Spleen (tissue), 11 donors: Measurements from ENCODE around the gene CEP128. TPM values are rescaled to one million over a fixed set of nuclear protein-coding genes. Genes with fewer than 3 reads are reported as not detected.

Experiments
- DNase-seq: peaks from one replicate; pipeline ENCODE4 v3.0.0-alpha.2; 2020
- H3K27ac ChIP-seq, 8 donors: fragments of 200-600 bp; sonication (generic) in 7 of 8; 1 replicate in 4 of 8; 2 replicates in 4 of 8; pipeline versions ENCODE4 v1.5.0 to v1.8.0; 2016 to 2021; ENCODE audit warnings: inconsistent platforms in 4 of 8, mild to moderate bottlenecking in 4 of 8, moderate library complexity in 1 of 8
- H3K27me3 ChIP-seq, 7 donors: fragments of 200-600 bp; sonication (generic) in 6 of 7; replicated peaks in 1 of 7; 1 replicate in 4 of 7; 2 replicates in 3 of 7; pipeline versions ENCODE4 v1.5.0 to v1.8.0; 2016 to 2021; ENCODE audit warnings: inconsistent platforms in 3 of 7, mild to moderate bottlenecking in 1 of 7
- H3K36me3 ChIP-seq, 6 donors: fragments of 200-600 bp; sonication (generic) in 5 of 6; 1 replicate in 4 of 6; 2 replicates in 2 of 6; pipeline versions ENCODE4 v1.5.0 to v1.8.0; 2016 to 2021; ENCODE audit warnings: inconsistent platforms in 2 of 6
- H3K4me1 ChIP-seq, 6 donors: fragments of 200-600 bp; sonication (generic) in 5 of 6; 1 replicate in 3 of 6; 2 replicates in 3 of 6; pipeline versions ENCODE4 v1.5.0 to v1.8.0; 2016 to 2021; ENCODE audit warnings: inconsistent platforms in 3 of 6
- H3K4me3 ChIP-seq, 8 donors: fragments of 200-600 bp; sonication (generic) in 7 of 8; 1 replicate in 4 of 8; 2 replicates in 4 of 8; pipeline versions ENCODE4 v1.5.0 to v1.8.0; 2016 to 2021; ENCODE audit warnings: inconsistent platforms in 4 of 8, mild to moderate bottlenecking in 4 of 8, moderate library complexity in 2 of 8
- H3K9me3 ChIP-seq, 8 donors: fragments of 200-600 bp; sonication (generic) in 7 of 8; 1 replicate in 4 of 8; 2 replicates in 4 of 8; pipeline versions ENCODE4 v1.5.0 to v1.8.0; 2016 to 2021; ENCODE audit warnings: inconsistent platforms in 4 of 8
- POLR2A ChIP-seq, 3 donors: fragments of 450-650 bp; IDR thresholded peaks; one replicate each; pipeline ENCODE4 v1.5.1; 2017; ENCODE audit warnings: antibody characterized with exemption in 3 of 3, mild to moderate bottlenecking in 1 of 3
- POLR2AphosphoS5 ChIP-seq, 3 donors: sonication (generic); formaldehyde crosslinking; IDR thresholded peaks; one replicate each; pipeline ENCODE4 v1.5.1; 2017; ENCODE audit warnings: antibody characterized with exemption in 3 of 3
- WGBS, 5 donors: extraction: QIAGEN DNeasy Blood & Tissue Kit in 3 of 5; methylation state at CpG; one replicate each; pipeline versions ENCODE4 v1.1.5 to v1.1.7; 2013 to 2018; 5-methylcytosine and 5-hydroxymethylcytosine counted together
- intact Hi-C: fragments of 100-400 bp; cut with DNase I; formaldehyde crosslinking; loops from one replicate; pipeline ENCODE4 v1.15.0; 2023; ENCODE audit warnings: low total_unique reads
- polyA plus RNA-seq, 3 donors: library from polyadenylated mRNA; stranded (reverse); fragments of 200-250 nt; gene quantifications; one replicate each; pipeline ENCODE4 v1.2.1, GENCODE V29; 2013
- total RNA-seq, 7 donors: library from RNA; depleted of rRNA in 3 of 7; stranded (reverse); fragments of >200 nt in 3 of 7; fragmentation: NEBNext Ultra II Directional in 4 of 7; extraction: Animal tissue kit (Norgen Biotek cat#: 25700) in 4 of 7; gene quantifications; one replicate each; pipeline versions ENCODE4 v1.1.0 to v1.2.1, GENCODE V29; 2016 to 2021
- TF ChIP-seq, protein P1 (sequence below), 11 experiments: fragments of 200-600 bp in 7 of 11; fragments of 450-650 bp in 4 of 11; sonication (generic) in 4 of 11; IDR thresholded peaks in 8 of 11; conservative IDR thresholded peaks in 3 of 11; 1 replicate in 7 of 11; 2 replicates in 4 of 11; pipeline versions ENCODE4 v1.4.0 to v1.8.0; 2016 to 2021; ENCODE audit warnings: antibody characterized with exemption in 11 of 11, inconsistent platforms in 4 of 11, mild to moderate bottlenecking in 1 of 11
- donor health status: healthy with polysubstance abuse.
- donor health status: DM: no; HTN: no; CAD: no; lungs with moderate emphysema.
- donor health status: DM: no; HTN: no; CAD: no.
- donor health status: Bipolar disorder and iron deficiency.
- donor health status: healthy.
- donor health status: DM: no; HTN: no; CAD: no.
- donor health status: DM: yes; HTN: yes; CAD: no.

The CEP128 gene
- total and polyA plus RNA-seq, 10 donors, result 1.5 to 34.2 (median 15.7) TPM

DNA sequence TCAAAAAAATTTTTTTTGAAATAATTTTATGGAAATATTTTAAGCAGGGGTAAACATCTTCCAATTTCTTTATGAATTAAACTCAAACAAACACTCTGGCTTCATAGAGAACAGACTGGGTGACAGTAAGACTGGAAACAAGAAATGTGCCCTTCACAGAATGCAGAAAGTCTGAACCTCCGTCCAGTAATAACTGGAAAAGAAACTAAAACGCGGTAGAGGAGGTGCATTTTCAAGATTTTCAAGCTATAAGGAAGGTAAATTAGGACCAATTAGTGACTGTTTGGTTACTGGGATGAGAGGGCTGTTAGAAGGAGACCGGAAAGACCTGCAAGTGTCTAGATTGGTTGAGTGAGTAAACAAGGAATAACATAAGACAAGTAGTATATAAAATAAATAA is 245.7 kb downstream of the CEP128 start:
- WGBS, 5 donors, result 75 to 92% (median 86%) methylated on average over 4 of the region's 4 CpGs
- intact Hi-C loops, result no loop called here
- TF ChIP-seq POLR2AphosphoS5 (IDR thresholded peaks at IDR 0.05) (no peak), POLR2A (IDR thresholded peaks at IDR 0.05) (no peak)
- TF ChIP-seq, protein P1, sequence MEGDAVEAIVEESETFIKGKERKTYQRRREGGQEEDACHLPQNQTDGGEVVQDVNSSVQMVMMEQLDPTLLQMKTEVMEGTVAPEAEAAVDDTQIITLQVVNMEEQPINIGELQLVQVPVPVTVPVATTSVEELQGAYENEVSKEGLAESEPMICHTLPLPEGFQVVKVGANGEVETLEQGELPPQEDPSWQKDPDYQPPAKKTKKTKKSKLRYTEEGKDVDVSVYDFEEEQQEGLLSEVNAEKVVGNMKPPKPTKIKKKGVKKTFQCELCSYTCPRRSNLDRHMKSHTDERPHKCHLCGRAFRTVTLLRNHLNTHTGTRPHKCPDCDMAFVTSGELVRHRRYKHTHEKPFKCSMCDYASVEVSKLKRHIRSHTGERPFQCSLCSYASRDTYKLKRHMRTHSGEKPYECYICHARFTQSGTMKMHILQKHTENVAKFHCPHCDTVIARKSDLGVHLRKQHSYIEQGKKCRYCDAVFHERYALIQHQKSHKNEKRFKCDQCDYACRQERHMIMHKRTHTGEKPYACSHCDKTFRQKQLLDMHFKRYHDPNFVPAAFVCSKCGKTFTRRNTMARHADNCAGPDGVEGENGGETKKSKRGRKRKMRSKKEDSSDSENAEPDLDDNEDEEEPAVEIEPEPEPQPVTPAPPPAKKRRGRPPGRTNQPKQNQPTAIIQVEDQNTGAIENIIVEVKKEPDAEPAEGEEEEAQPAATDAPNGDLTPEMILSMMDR (IDR thresholded peaks at IDR 0.05 in 8 of 11, conservative IDR thresholded peaks at IDR 0.05 in 3 of 11), result no peak

DNA sequence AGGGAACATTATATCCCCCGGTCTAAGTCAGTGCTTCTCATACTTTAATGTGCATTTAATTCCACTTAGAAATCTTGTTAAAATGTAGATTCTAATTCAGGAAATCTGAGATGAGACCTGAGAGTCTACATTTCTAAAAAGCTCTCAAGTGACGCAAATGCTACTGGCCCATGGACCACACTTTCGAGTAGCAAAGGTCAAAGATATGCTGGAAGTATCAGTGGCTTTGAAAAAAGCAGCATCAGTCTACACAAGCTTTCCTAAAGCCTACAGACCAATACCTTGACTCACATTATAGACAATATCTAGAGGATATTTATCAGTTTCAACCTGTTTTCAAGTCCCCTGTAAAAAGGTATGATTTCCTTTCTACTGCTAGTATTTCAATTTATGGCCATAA is 248.6 kb downstream of the CEP128 start:
- H3K36me3 ChIP-seq, result no peaks in the 10 kb centered on the region
- intact Hi-C loops, result no loop called here
- no peaks in the 10 kb centered on the region for H3K4me1 ChIP-seq
- H3K27ac ChIP-seq, result no peak overlapping the region
- no peak for TF ChIP-seq POLR2A (IDR thresholded peaks at IDR 0.05)
- TF ChIP-seq POLR2AphosphoS5 (IDR thresholded peaks at IDR 0.05), result no peak
- TF ChIP-seq, protein P1 (IDR thresholded peaks at IDR 0.05 in 8 of 11, conservative IDR thresholded peaks at IDR 0.05 in 3 of 11), result no peak
- no peak for DNase-seq
- no peak overlapping the region for H3K4me3 ChIP-seq
- H3K9me3 ChIP-seq, result no peaks in the 10 kb centered on the region
- no peaks in the 10 kb centered on the region for H3K27me3 ChIP-seq
- WGBS, 5 donors, result 81 to 98% (median 94%) methylated on average over 3 of the region's 3 CpGs

More for the DNA sequence above, 245.7 kb downstream of the CEP128 start:
- H3K4me1 ChIP-seq, result no peaks in the 10 kb centered on the region
- H3K27ac ChIP-seq, result no peak overlapping the region
- no peaks in the 10 kb centered on the region for H3K9me3 ChIP-seq
- no peaks in the 10 kb centered on the region for H3K27me3 ChIP-seq
- no peak for DNase-seq
- H3K36me3 ChIP-seq, result no peaks in the 10 kb centered on the region
- no peak overlapping the region for H3K4me3 ChIP-seq

DNA sequence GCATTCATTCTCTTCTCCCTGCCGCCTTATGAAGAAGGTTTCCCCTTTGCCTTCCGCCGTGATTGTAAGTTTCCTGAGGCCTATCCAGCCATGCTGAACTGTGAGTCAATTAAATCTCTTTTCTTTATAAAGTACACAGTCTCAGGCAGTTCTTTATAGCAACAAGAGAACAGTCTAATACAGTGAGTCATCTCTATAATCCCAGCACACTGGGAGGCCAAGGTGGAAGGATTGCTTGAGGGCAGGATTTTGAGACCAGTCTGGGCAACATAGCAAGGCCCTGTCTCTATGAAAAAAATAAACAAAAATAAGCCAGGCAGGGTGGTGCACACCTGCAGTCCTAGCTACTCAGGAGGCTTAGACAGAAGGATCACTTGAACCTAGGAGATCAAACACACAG is 259.9 kb downstream of the CEP128 start:
- no peaks in the 10 kb centered on the region for H3K4me1 ChIP-seq
- 92 to 100% (median 98%) methylated on average over 3 of the region's 3 CpGs for WGBS, 5 donors
- no peak for DNase-seq
- H3K27ac ChIP-seq, result no peak overlapping the region
- peaks cover 0 to 10% (median 0%) of the 10 kb centered on the region in 6 donors for H3K36me3 ChIP-seq
- no peak overlapping the region for H3K4me3 ChIP-seq
- intact Hi-C loops, result no loop called here
- peaks cover 6 to 75% (median 68%) of the 10 kb centered on the region in 8 donors for H3K9me3 ChIP-seq
- TF ChIP-seq POLR2AphosphoS5 (IDR thresholded peaks at IDR 0.05) (no peak), POLR2A (IDR thresholded peaks at IDR 0.05) (no peak)
- TF ChIP-seq, protein P1 (IDR thresholded peaks at IDR 0.05 in 8 of 11, conservative IDR thresholded peaks at IDR 0.05 in 3 of 11), result no peak
- no peaks in the 10 kb centered on the region for H3K27me3 ChIP-seq

DNA sequence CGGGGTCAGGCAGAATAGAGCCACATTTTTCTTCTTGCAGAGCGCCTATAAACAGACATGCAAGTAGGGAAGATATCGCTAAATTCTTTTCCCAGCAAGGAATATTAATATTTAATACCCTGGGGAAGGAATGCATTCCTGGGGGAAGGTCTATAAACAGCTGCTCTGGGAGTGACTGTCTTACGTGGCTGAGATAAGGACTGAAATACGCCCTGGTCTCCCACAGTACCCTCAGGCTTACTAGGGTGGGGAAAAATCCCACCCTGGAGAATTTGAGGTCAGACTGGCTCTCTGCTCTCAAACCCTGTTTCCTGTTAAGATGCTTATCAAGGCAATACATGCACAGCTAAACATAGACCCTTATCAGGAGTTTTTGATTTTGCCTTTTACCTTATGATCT is 262.3 kb downstream of the CEP128 start:
- Histone ChIP-seq H3K4me1 (no peaks in the 10 kb centered on the region), H3K4me3 (no peak overlapping the region), H3K27ac (no peak overlapping the region), H3K9me3 (peaks cover 6 to 62% (median 59%) of the 10 kb centered on the region in 8 donors), H3K27me3 (no peaks in the 10 kb centered on the region), H3K36me3 (peaks cover 0 to 10% (median 0%) of the 10 kb centered on the region in 6 donors)
- no peak for DNase-seq
- 90 to 99% (median 95%) methylated on average over 5 of the region's 5 CpGs for WGBS, 5 donors
- intact Hi-C loops, result no loop called here
- TF ChIP-seq POLR2AphosphoS5 (IDR thresholded peaks at IDR 0.05), result no peak
- TF ChIP-seq, protein P1 (IDR thresholded peaks at IDR 0.05 in 8 of 11, conservative IDR thresholded peaks at IDR 0.05 in 3 of 11), result no peak
- no peak for TF ChIP-seq POLR2A (IDR thresholded peaks at IDR 0.05)
